ENCODE measurements around the gene IZUMO4.

- TF ChIP-seq POLR2A (IDR thresholded peaks at IDR 0.05; ENCODE audit: low read depth, low read length): peak; percentile 60; the same call in 1 of the 2 replicates
- TF ChIP-seq POLR2AphosphoS5 (IDR thresholded peaks at IDR 0.05; ENCODE audit: low read depth, low read length): peak; percentile 53
- TF ChIP-seq TAF1 (IDR thresholded peaks at IDR 0.05; ENCODE audit: borderline replicate concordance, low read depth, low read length): no peak
Observed at GRCh38 chr19:2070986-2071673, 25.6 kb upstream of the IZUMO4 start.

Data from GM12892 (cell line).